HG03457 (cell line): ENCODE results near the gene FOXC2.

Experiments
- ATAC-seq: cut with Tn5 transposase; IDR thresholded peaks from one replicate; pipeline ENCODE4 v1.9.1; 2021; ENCODE audit warnings: moderate number of reproducible peaks; ENCODE audit not compliant: unreplicated experiment

FOXC2 gene

GRCh38 chr16:86532526-86532815 is 34.2 kb upstream of the FOXC2 start:
- ATAC-seq: no peak

GRCh38 chr16:86533076-86533475 is 33.6 kb upstream of the FOXC2 start:
- no peak for ATAC-seq

- no peak for ATAC-seq
These were observed 32.8 kb upstream of the FOXC2 start for GRCh38 chr16:86533767-86534351.

- no peak for ATAC-seq
These were observed 31.6 kb upstream of the FOXC2 start for GRCh38 chr16:86534779-86535615.

GRCh38 chr16:86536621-86537020 is 30.0 kb upstream of the FOXC2 start:
- ATAC-seq: no peak

- no peak for ATAC-seq
These were observed 29.1 kb upstream of the FOXC2 start for GRCh38 chr16:86537486-86537885.

GRCh38 chr16:86538196-86538780 is 28.3 kb upstream of the FOXC2 start:
- no peak for ATAC-seq

- no peak for ATAC-seq
These were observed 25.7 kb upstream of the FOXC2 start for GRCh38 chr16:86540894-86541293.

GRCh38 chr16:86541560-86541959 is 25.1 kb upstream of the FOXC2 start:
- no peak for ATAC-seq

- ATAC-seq: no peak
These were observed 23.6 kb upstream of the FOXC2 start for GRCh38 chr16:86542756-86543750.

- no peak for ATAC-seq
These were observed 21.1 kb upstream of the FOXC2 start for GRCh38 chr16:86545481-86545880.

- no peak for ATAC-seq
These were observed 20.5 kb upstream of the FOXC2 start for GRCh38 chr16:86545954-86546637.

- no peak for ATAC-seq
These were observed 20.0 kb upstream of the FOXC2 start for GRCh38 chr16:86546638-86547013.

- ATAC-seq: no peak
These were observed 19.3 kb upstream of the FOXC2 start for GRCh38 chr16:86547286-86547685.

- ATAC-seq: no peak
These were observed 17.3 kb upstream of the FOXC2 start for GRCh38 chr16:86549076-86549892.

GRCh38 chr16:86549893-86550190 is 16.8 kb upstream of the FOXC2 start:
- ATAC-seq: no peak

GRCh38 chr16:86550281-86550680 is 16.3 kb upstream of the FOXC2 start:
- ATAC-seq: no peak

- ATAC-seq: no peak
These were observed 13.3 kb upstream of the FOXC2 start for GRCh38 chr16:86553356-86553755.

- ATAC-seq: no peak
These were observed 12.1 kb upstream of the FOXC2 start for GRCh38 chr16:86554599-86554916.
